ENCODE results near the gene KIFAP3.
"Not testable (repeated sequence)": the region's sequence is repeated elsewhere in the genome, so short reads cannot be mapped to it uniquely, and the experiment has no call there.

KIFAP3 gene

DNA sequence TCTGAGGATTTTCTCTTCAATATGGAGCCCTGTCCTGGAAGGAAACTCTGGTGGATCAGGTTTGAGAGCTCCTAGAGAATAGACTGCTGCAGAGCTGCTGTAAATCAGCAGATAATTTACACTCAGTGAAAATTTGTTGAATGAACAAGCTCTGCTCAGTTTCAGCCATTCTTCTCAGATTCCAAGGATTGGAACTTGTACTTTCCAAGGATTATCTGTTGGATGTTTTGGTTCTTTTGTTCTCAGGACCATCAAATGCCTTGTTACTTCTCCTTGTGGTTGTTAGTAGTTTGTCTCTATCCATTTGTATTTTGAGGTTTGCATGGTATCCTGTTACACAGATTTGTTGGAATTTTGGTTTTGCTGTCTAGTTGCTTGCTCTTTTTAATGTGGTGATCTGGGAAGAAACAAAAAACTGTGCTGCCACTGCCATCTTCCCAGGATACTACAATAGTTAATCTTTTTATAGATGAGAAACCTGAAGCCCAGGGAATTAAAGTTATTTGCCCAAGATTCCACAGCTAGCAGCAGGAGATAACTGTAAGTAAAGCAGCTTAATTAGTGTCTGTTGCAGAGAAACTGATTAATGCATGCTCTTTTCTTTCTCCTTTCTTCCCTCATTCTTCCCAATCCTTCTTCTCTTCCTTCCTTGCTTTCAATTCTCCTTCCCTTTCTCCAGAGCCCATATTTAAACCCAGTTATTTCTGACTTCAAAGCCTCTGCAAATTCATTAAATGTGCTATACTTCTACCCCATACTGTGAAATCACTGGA lies 21.7 kb upstream of the KIFAP3 start:
- DNase-seq: no peak
- Histone ChIP-seq H3K4me1 (no peaks in the 10 kb centered on the region), H3K9me3 (no peaks in the 10 kb centered on the region), H3K36me3 (no peaks in the 10 kb centered on the region), H3K4me3 (ENCODE audit: low read depth, low read length) (no peak overlapping the region), H3K27me3 (no peaks in the 10 kb centered on the region)
- TF ChIP-seq, protein P1, sequence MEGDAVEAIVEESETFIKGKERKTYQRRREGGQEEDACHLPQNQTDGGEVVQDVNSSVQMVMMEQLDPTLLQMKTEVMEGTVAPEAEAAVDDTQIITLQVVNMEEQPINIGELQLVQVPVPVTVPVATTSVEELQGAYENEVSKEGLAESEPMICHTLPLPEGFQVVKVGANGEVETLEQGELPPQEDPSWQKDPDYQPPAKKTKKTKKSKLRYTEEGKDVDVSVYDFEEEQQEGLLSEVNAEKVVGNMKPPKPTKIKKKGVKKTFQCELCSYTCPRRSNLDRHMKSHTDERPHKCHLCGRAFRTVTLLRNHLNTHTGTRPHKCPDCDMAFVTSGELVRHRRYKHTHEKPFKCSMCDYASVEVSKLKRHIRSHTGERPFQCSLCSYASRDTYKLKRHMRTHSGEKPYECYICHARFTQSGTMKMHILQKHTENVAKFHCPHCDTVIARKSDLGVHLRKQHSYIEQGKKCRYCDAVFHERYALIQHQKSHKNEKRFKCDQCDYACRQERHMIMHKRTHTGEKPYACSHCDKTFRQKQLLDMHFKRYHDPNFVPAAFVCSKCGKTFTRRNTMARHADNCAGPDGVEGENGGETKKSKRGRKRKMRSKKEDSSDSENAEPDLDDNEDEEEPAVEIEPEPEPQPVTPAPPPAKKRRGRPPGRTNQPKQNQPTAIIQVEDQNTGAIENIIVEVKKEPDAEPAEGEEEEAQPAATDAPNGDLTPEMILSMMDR (IDR thresholded peaks at IDR 0.05; ENCODE audit: low read depth, low read length): no peak

GRCh38 chr1:170094697-170095616 lies 20.5 kb upstream of the KIFAP3 start:
- H3K27me3 ChIP-seq; H3K4me3 ChIP-seq (ENCODE audit: low read depth, low read length); H3K4me1 ChIP-seq; H3K9me3 ChIP-seq; DNase-seq; H3K36me3 ChIP-seq: not testable (repeated sequence)

DNA sequence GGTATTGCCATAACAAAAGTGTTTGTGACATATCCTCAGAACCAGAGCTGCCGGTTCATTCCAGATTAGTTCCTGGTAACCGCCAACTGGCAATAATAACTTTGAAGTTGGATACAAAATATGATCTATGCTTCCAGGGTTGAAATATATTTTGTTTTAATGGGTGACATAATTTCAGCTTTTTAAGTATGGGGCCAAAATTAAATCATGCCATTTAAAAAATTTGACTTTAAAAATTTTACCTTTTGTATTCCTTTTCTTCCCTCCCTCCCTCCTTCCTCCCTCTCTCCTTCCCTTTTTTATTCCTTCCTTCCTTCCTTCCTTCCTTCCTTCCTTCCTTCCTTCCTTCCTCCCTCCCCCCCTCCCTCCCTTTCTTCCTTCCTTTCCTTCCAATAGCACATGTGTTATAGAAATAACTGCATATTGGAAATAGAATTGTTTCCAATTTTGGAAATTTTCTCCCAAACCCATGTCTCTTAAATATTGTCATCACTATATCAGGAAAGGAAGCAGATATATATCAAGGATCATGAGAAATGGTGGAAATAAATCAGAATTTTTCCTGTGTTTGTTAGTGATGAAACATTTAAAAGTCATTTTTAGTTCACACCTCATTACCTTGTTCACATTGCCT lies 12.0 kb upstream of the KIFAP3 start:
- no peaks in the 10 kb centered on the region for H3K36me3 ChIP-seq
- H3K9me3 ChIP-seq: no peaks in the 10 kb centered on the region
- no peaks in the 10 kb centered on the region for H3K27me3 ChIP-seq
- no peaks in the 10 kb centered on the region for H3K4me1 ChIP-seq
- no peak for DNase-seq
- TF ChIP-seq, protein P1 (IDR thresholded peaks at IDR 0.05; ENCODE audit: low read depth, low read length): no peak
- no peak overlapping the region for H3K4me3 ChIP-seq (ENCODE audit: low read depth, low read length)

- Histone ChIP-seq H3K9me3 (no peaks in the 10 kb centered on the region), H3K27me3 (no peaks in the 10 kb centered on the region), H3K4me3 (ENCODE audit: low read depth, low read length) (no peak overlapping the region), H3K36me3 (no peaks in the 10 kb centered on the region), H3K4me1 (no peaks in the 10 kb centered on the region)
- no peak for DNase-seq
- TF ChIP-seq, protein P1 (IDR thresholded peaks at IDR 0.05; ENCODE audit: low read depth, low read length): no peak
Observed at GRCh38 chr1:170085091-170085490, 10.6 kb upstream of the KIFAP3 start.

- H3K4me1 ChIP-seq: no peaks in the 10 kb centered on the region
- H3K9me3 ChIP-seq: no peaks in the 10 kb centered on the region
- H3K4me3 ChIP-seq (ENCODE audit: low read depth, low read length): no peak overlapping the region
- H3K36me3 ChIP-seq: no peaks in the 10 kb centered on the region
- TF ChIP-seq, protein P1 (IDR thresholded peaks at IDR 0.05; ENCODE audit: low read depth, low read length): no peak
- DNase-seq: no peak
- H3K27me3 ChIP-seq: no peaks in the 10 kb centered on the region
Observed at GRCh38 chr1:170078610-170079189, 4.2 kb upstream of the KIFAP3 start.

- H3K36me3 ChIP-seq: no peaks in the 10 kb centered on the region
- H3K27me3 ChIP-seq: no peaks in the 10 kb centered on the region
- H3K9me3 ChIP-seq: no peaks in the 10 kb centered on the region
- DNase-seq: no peak
- TF ChIP-seq, protein P1 (IDR thresholded peaks at IDR 0.05; ENCODE audit: low read depth, low read length): no peak
- no peaks in the 10 kb centered on the region for H3K4me1 ChIP-seq
- H3K4me3 ChIP-seq (ENCODE audit: low read depth, low read length): no peak overlapping the region
Observed at GRCh38 chr1:170077926-170078325, 3.4 kb upstream of the KIFAP3 start.

GRCh38 chr1:170076952-170077351 lies 2.5 kb upstream of the KIFAP3 start:
- H3K4me3 ChIP-seq (ENCODE audit: low read depth, low read length); H3K27me3 ChIP-seq; H3K4me1 ChIP-seq; DNase-seq; H3K9me3 ChIP-seq; H3K36me3 ChIP-seq: not testable (repeated sequence)
